Loucy (cell line): Measurements from ENCODE around the gene C10orf105.
A peak's percentile ranks its signal among the peaks of the same experiment; 100 is the strongest.

Experiments
- H2AFZ ChIP-seq: fragments of 200-600 bp; sonication (generic); 2 replicates; pipeline ENCODE4 v1.6.0; 2016; ENCODE audit warnings: antibody characterized with exemption, mild to moderate bottlenecking, low read length, moderate library complexity
- H3F3A ChIP-seq: fragments of 200-600 bp; 2 replicates; pipeline ENCODE4 v1.6.0; 2016; ENCODE audit warnings: antibody characterized with exemption, low read depth, mild to moderate bottlenecking
- H3K27me3 ChIP-seq: fragments of 200-600 bp; sonication (generic); 2 replicates; pipeline ENCODE4 v1.6.1; 2014; ENCODE audit warnings: low read length, mild to moderate bottlenecking; ENCODE audit not compliant: insufficient read depth, poor library complexity, severe bottlenecking
- H3K36me3 ChIP-seq: fragments of 200-600 bp; sonication (generic); 2 replicates; pipeline ENCODE4 v1.6.1; 2016; ENCODE audit warnings: low read length; ENCODE audit not compliant: insufficient read depth
- H3K4me1 ChIP-seq: fragments of 200-600 bp; sonication (generic); 2 replicates; pipeline ENCODE4 v1.5.1; 2014; ENCODE audit warnings: low read length, mild to moderate bottlenecking; ENCODE audit not compliant: insufficient read depth, poor library complexity, severe bottlenecking
- H3K4me2 ChIP-seq: fragments of 200-600 bp; sonication (generic); 2 replicates; pipeline ENCODE4 v1.6.0; 2014; ENCODE audit warnings: antibody characterized with exemption, low read length, low read depth, mild to moderate bottlenecking; ENCODE audit not compliant: poor library complexity, severe bottlenecking
- H3K4me3 ChIP-seq: fragments of 200-600 bp; sonication (generic); 2 replicates; pipeline ENCODE4 v1.5.1; 2014; ENCODE audit warnings: low read length, mild to moderate bottlenecking, mixed read lengths; ENCODE audit not compliant: poor library complexity, severe bottlenecking
- H3K79me2 ChIP-seq: fragments of 200-600 bp; sonication (generic); 2 replicates; pipeline ENCODE4 v1.6.1; 2014; ENCODE audit warnings: low read length; ENCODE audit not compliant: insufficient read depth
- H3K9ac ChIP-seq: fragments of 200-600 bp; sonication (generic); 2 replicates; pipeline ENCODE4 v1.6.0; 2014; ENCODE audit warnings: mild to moderate bottlenecking, low read depth, low read length, moderate library complexity; ENCODE audit not compliant: poor library complexity, severe bottlenecking
- H3K9me2 ChIP-seq: fragments of 200-600 bp; sonication (generic); replicated peaks from 2 replicates; pipeline ENCODE4 v1.6.1; 2016; ENCODE audit warnings: low read depth, low read length, mixed read lengths
- H3K9me3 ChIP-seq: fragments of 200-600 bp; sonication (generic); 2 replicates; pipeline ENCODE4 v1.6.1; 2014; ENCODE audit warnings: mild to moderate bottlenecking, antibody characterized with exemption, low read length, low read depth; ENCODE audit not compliant: insufficient read depth
- H4K20me1 ChIP-seq: fragments of 200-600 bp; sonication (generic); 2 replicates; pipeline ENCODE4 v1.6.0; 2014; ENCODE audit warnings: antibody characterized with exemption, low read length, mild to moderate bottlenecking; ENCODE audit not compliant: insufficient read depth, poor library complexity, severe bottlenecking
- CTCF ChIP-seq: fragments of 200-600 bp; sonication (generic); conservative IDR thresholded peaks from 2 replicates; pipeline ENCODE4 v1.5.1; 2014; ENCODE audit warnings: mild to moderate bottlenecking, antibody characterized with exemption, low read length
- EZH2phosphoT487 ChIP-seq: fragments of 200-600 bp; IDR thresholded peaks from 2 replicates; pipeline ENCODE4 v1.6.1; 2018; ENCODE audit warnings: antibody characterized with exemption, mild to moderate bottlenecking, moderate library complexity, borderline replicate concordance

The C10orf105 gene

GRCh38 chr10:71726580-71727104 is 7.1 kb upstream of the C10orf105 start:
- TF ChIP-seq EZH2phosphoT487 = no peak
- TF ChIP-seq CTCF = no peak
- H3K4me2 ChIP-seq = peak overlapping the region; percentile 16
- no peaks in the 10 kb centered on the region for H3F3A ChIP-seq
- H3K4me3 ChIP-seq = no peak overlapping the region
- no peaks in the 10 kb centered on the region for H3K79me2 ChIP-seq
- H2AFZ ChIP-seq = no peak overlapping the region
- no peaks in the 10 kb centered on the region for H3K9me2 ChIP-seq
- H3K9me3 ChIP-seq = no peaks in the 10 kb centered on the region
- no peaks in the 10 kb centered on the region for H3K36me3 ChIP-seq
- H4K20me1 ChIP-seq = no peaks in the 10 kb centered on the region
- peaks cover 39% of the 10 kb centered on the region for H3K4me1 ChIP-seq
- H3K27me3 ChIP-seq = no peaks in the 10 kb centered on the region
- H3K9ac ChIP-seq = peak overlapping the region; percentile 38

DNA sequence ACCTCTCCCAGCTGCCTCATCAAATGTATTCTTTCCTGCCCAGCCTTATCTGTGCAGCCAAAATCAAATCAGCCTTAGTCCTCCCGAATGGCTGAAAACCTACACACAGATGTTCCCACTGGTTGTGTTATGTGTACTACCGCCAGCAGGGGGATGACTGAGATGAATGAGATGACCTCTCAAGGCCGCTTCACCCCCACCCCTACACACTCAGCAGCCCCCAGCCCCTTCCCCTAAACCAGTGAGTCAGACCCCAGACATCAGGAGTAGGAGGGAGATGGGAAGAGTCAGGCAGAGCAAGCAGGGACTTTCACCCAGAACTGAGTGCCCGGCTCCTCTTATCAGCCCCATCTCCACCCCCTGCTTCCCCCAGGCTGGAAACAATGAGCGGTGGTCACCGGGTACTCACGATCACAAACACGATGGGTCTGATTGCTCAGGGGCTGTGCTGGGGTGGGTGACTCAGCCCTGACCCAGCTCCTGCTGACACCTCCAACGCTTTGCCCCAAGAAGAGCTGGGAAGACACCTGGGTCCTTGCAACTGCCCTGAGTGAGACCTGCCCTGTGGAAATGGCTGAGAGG is 6.5 kb upstream of the C10orf105 start:
- Histone ChIP-seq H3K9ac (peak overlapping the region; percentile 38), H2AFZ (no peak overlapping the region), H3K27me3 (no peaks in the 10 kb centered on the region), H3K4me3 (no peak overlapping the region), H3F3A (no peaks in the 10 kb centered on the region), H3K79me2 (no peaks in the 10 kb centered on the region), H3K9me3 (no peaks in the 10 kb centered on the region), H3K4me1 (peaks cover 39% of the 10 kb centered on the region), H3K36me3 (no peaks in the 10 kb centered on the region), H4K20me1 (no peaks in the 10 kb centered on the region), H3K9me2 (no peaks in the 10 kb centered on the region), H3K4me2 (no peak overlapping the region)
- TF ChIP-seq CTCF = peak; percentile 56
- no peak for TF ChIP-seq EZH2phosphoT487

- Histone ChIP-seq H2AFZ (no peak overlapping the region), H3K4me2 (no peak overlapping the region), H3K4me3 (no peak overlapping the region), H3F3A (no peaks in the 10 kb centered on the region), H4K20me1 (no peaks in the 10 kb centered on the region), H3K36me3 (no peaks in the 10 kb centered on the region), H3K4me1 (peaks cover 39% of the 10 kb centered on the region), H3K9ac (no peak overlapping the region), H3K27me3 (no peaks in the 10 kb centered on the region), H3K9me3 (no peaks in the 10 kb centered on the region), H3K79me2 (no peaks in the 10 kb centered on the region), H3K9me2 (no peaks in the 10 kb centered on the region)
- TF ChIP-seq EZH2phosphoT487 = no peak
- no peak for TF ChIP-seq CTCF
Observed at GRCh38 chr10:71725249-71725648, 5.7 kb upstream of the C10orf105 start.
